GM18861 (cell line): ENCODE data around the gene RAPGEF5.

Experiments
- ATAC-seq: cut with Tn5 transposase; IDR thresholded peaks from one replicate; pipeline ENCODE4 v1.9.1; 2021; ENCODE audit not compliant: unreplicated experiment

Gene RAPGEF5

DNA sequence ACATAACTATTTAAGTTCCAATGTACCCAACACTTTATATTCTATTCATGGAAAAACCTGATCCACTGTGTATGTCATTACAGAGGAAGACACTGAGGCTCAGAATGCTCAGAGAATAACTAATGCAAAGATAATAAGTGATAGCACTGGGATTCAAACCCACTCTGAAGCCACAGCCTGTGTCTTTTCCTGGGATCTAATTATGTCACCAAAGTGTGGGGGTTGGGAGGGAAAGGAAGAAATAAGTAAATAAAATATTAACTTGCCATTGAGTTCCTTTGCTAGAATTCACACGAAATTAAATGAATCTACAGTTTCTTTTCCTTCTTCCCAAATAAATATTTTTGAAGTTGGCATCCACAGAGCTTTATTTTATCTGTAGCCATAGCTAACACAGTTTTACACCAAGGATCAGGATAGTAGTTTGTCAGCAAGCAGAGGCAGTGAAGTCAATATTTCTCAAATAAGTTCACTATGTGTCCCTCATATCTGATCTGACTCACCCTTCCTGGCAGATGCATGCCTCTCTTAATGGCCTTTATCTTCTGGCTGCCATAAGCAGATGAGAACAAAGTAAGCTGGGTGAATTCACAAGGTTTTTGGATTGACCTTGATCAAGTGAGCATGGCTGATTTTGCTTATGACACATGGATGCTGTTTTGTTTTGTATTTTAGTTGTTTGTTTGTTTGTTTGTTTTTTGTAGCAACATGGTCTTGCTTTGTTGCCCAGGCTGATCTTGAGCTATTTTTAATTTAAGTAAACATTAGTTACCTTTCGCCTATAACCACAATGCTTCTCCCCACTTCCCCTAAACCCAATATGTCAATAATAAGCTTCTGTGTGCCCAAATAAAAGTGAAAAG is 6.3 kb downstream of the RAPGEF5 start:
- ATAC-seq, result peak; percentile 37

DNA sequence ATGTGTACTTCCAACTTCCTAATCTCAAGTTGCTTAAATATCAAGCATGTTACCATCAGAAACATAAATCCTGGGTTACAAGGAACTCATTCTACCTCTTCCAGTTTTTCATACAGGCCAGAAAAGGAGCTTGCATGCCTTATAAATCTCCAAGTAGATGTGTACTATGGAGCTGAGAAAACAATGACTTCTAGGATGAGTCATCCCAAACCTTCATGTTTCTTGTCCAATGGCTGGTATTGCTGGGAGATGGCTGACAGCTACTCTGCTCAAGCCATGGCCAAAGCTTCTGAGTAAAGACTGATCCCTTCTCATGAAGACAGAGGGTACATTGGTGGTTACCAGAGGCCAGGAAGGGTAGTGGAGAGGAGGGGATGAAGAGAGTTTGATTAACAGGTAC is 8.6 kb downstream of the RAPGEF5 start:
- ATAC-seq, result no peak

DNA sequence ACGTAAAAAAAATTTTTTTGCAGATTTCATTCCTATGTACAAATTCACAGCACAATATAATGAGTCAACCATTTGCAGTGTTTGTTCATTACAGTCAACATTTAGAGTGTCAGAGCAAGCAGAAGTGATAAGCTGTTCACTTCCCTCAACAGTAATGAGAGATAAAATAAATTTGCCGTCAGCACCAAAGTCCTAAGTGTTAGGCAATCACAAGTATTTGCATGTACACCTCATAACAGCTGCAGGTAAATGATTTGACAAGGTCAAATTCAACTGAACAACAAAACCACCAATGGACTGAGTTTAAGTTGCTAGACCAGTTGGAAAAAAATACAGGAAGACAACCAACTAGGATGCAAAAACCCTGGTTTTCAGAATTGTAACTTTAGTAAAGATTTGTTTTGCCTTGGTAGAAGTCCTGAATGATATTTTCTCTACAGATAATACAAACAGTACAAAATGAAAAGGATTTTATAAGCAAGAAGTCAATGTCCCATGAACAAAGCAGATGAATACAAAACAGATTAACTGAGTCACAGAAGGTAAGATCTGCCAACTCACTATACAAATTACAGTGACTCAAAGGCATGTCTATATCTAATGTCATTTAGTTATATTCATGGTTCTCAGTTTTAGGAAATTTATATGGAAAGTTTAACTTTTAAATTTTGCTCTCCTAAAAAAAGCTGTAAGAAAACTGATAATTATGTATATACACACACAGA is 10.4 kb downstream of the RAPGEF5 start:
- peak; percentile 36 for ATAC-seq

DNA sequence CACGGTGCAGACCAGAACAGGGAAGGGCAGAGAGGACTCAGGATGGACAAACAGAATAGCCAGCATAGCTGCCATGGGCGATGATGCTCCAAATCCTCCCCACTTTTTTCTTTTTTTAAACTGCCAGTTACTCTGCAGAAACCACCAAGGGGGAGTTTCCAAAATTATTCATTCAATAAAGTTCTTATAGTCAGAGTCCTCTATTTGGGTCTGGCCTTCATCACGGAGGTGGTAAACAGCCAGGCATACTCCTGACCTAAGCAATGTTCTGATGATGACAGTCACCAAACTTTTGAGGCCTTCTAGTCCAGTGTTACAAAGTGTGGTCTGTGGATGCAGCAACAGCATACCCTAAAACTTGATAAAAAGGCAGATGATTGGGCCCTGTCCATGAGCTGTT is 12.3 kb downstream of the RAPGEF5 start:
- no peak for ATAC-seq

DNA sequence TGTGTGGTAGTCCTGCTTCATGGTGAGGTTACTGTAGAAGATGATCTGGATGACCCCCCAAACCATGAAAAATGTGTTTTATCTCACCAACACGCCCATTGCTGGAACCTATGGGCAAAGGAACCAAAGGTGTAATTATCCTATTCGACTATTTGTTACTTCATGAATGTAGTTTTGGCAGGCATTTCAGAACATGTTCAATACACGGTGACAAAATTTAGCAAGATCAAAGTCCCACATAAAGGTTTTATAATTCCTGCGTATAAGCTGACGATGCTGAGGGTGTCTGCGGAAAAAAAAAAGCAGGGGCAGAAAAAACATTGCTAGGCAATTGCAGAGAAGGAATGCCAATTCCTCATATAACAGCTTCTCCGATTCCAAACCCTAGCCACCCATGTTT is 13.3 kb downstream of the RAPGEF5 start:
- no peak for ATAC-seq

DNA sequence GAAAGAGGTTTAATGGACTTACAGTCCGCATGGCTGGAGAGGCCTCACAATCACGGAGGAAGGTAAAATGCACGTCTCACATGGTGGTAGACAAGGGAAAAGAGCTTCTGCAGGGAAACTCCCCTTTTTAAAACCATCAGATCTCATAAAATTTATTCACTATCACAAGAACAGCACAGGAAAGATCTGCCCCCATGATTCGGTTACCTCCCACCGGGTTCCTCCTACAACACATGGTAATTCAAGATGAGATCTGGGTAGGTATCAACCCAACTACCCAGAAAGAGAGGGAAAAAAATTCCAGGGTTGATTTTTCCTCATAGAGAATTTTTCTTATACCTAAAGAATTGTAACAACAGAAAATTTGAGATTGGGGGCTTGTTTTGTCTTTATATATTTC is 13.9 kb downstream of the RAPGEF5 start:
- no peak for ATAC-seq

DNA sequence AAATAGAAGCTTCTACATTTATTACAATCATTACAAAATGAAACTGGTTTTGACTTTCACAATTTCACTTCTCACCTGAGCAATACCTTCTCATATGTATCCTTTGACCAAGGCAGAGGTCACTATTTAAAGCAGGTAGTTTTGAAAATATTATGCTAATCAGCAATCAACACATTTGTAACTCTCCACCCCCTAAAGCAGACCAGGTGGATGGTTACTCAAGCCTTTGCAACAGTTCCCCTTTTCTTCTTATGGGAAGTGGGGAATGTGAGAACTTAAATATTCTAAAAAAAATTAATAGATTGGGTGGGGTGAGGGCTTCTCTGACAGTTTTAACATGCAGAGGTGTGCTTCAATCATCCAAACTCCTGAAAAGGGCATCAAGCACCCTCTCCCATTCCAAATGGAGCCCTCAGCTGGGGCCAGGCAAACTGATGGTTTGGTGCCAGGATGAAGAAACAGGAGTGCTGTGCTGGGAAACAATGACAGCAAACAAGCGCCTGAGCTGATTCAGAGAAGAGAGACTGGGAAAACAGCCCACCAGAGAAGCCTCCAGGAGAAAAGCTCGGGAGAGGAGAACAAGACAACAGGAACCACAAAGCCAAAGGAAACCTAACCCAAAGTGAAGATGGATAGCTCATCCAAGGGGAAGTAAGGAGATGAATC is 17.1 kb downstream of the RAPGEF5 start:
- ATAC-seq, result no peak

DNA sequence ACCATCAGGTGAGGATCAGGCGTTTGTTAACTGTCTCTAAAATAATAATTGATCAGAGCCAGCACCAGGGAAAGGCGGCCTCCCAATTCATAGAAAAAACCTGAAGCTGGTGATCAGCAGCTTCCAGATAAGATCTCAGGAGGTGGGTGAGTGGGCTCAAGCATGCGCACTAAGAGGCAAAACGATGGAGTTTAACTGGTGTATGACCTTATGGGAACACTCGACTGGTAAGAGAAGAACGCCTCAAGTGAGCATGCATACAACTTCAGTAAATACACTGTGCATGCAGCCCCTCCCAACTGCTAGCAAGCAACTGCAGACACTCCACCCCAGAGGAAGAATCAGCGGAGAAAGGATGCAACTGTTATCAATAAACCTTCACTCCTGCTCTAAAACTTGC is 18.1 kb downstream of the RAPGEF5 start:
- no peak for ATAC-seq

DNA sequence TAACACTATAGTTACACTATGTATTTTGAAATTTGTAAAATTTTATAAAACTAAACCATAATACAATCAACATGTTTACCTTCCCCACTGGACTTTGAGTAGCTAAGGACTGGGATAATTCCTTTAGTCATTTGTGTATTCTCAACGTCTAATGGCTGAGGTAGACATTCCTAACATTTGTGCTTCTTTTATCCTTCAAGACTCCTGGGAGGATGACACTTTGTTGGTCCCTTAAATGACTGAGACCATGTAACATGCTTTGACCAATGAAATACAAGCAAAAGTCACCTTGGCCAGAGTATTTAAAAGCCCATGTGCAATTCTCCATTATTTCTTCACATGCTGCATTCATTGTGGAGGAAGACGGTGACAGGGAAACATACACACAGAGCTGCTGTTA is 18.5 kb downstream of the RAPGEF5 start:
- ATAC-seq, result no peak

DNA sequence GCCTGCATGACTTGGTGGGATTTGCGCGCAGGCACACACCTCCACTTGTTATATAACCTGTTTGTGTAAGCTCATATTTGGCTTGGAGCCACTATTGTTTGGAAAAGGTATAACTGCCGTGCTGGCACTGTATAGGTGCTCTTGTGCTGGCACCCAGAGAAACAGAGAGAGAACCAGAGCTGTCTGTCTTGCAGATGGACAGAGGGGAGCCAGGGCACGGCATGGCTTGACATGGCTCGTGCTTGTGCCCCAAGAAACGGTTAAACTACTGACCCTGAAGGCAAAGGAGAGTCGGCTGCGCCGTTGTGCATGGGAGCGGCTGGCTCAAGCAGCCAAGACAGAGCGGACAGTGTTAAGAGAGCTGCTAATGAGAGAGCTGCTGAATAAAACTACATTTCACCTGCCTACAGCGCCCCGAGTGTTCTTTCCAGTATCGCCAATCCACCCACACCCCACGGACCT is 23.2 kb downstream of the RAPGEF5 start:
- ATAC-seq, result no peak

DNA sequence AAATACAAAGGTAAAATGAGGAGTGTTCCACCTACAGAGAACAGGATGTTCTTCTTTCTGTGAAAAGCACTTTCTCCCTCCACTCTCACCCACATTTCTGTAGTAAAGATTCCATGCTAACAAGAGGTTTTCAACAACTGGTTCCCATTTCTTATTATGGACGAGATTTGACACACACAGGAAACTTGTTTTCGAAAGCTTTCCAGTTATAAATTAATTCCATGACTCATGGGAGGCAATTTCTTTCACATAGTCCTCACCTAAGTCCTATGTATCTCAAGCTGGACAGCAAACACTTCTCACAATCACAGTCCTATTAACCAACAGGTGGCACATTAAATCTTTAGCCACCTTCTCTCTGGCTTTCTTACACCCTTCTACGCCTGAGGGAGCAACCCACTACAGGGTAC is 24.5 kb downstream of the RAPGEF5 start:
- ATAC-seq, result no peak

DNA sequence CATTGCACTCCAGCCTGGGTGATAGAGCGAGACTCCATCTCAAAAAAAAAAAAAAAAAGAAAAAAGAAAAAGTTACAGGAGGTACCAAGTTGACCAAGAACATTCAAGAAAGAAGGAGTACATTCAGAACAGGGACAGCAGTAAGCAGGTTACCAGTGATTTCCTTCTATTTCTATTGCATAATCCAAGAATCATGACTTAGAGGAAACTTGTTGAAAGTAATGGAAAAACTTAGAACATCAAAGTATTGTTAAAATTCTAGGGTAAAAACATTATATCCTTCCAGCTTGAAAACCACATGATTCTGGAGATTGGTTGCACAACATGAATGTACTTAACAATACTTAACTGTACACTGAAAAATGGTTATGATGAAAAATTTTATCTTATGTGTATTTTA is 25.2 kb downstream of the RAPGEF5 start:
- no peak for ATAC-seq

DNA sequence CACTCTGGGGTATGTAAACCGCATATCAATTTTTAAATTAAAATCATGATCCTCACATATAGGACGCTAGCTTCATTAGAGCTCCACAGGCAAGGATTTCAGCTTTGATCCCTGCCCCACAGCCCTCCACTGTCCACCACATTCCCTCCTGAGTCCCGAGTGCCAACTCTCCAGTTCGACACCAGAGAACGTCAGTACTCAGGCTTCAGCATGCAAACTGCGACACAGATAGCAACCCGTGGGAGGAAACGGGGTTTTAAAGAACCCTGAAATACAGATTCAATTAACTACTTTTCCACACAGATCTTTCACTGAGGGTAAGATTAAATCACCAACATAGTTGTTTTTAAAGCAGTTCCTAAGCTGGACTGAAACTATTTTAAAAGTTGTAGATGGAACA is 26.1 kb downstream of the RAPGEF5 start:
- ATAC-seq, result no peak

DNA sequence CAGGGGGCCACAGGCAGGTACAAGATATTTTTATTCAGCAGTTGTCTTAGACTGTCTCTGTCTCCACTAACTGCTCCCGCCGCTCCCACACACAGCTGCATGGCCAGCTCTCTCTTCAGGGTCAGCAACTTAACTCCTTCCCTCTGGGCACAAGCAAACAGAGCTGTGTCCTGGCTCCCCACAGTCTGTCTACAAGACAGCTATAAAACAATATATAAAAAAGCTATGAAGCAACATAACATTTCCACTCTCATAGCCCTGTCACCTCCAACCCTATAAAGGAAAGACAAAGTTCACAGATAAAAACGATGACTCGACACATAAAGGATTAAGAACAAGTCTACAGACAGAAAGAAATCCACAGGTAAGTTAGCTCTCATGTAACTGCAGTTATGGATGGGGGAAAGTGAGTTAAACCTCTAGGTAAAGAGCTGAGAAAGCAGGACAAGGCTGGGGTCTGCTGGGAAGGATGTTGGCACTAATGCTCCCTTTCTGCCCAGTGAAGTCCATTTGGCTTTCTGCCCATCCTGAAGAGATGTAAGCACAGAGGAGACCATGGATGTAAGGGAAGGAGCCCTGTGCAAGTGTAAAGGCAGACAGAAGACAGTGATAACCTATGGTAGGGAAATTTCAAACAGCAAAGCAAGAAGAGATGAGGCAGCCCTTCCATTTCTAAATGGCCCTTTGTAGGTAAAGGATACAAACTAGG is 27.0 kb downstream of the RAPGEF5 start:
- no peak for ATAC-seq

DNA sequence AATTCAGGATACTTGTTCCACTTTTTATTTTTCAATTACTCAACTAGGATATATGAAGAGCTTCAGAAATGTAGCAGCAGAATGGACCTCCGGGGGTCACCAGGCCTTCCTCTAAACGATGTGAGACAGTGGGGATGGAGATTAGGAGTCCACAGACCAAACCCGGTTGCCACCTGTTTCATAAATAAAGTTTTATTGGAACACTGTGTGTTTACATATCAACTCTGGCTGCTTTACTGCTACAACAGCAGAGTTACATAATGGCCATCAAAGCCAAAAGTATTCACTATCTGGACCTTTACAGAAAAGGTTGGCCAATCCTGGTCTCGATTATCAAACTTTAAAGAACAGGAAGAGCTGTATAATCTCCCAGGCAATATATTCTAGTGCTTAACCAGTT is 30.8 kb downstream of the RAPGEF5 start:
- ATAC-seq, result no peak

DNA sequence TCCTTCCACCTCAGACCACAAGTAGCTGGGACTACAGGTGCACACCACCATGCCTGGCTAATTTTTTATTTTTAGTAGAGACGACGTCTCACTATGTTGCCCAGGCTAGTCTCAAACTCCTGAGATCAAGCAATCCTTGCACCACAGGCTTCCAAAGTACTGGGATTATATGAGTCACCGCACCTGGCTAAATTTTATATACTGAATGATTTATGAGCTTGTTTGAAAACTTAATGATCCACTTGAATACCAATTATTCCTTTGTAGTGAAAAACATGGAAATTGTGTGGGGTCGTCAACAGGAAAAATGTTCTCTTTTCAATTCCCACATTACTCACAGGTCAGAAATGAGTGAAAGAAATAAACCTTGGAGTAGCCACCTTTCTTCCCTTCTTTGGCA is 31.3 kb downstream of the RAPGEF5 start:
- no peak for ATAC-seq

DNA sequence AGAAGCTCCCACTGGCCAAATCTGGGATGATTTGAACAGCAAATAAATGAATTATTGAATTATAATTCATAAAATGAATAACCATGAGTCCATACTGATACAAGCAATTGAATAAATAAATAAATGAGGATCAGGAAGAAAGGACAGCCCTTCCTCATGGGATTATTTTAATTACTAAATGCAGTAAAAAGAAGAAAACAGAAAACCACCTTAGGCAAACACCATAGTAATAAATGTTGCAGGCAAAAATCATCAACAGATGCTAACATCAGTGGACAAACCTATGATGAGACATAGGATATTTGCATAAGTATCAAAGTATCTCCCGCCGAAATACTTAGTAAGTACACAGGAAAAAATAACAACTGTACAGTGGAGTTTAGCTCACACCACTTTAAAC is 33.2 kb downstream of the RAPGEF5 start:
- no peak for ATAC-seq

DNA sequence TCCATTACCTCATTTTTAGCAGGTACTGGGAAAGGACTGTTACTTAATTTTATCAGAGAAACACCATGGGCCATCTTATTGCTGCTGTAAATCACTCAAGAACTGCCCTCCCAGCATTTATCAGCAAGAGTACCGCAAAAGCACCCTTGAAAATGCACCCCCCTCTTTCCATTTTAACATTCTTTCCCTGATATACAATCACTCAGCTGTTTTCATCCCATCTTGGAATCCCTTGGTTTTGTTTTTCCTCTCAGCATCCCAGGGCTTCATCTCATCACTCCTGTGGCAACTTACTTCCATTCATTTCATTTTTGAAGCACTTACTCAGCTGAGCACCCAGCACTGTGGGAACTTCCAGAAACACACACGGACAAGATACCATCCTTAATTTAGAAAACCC is 36.5 kb downstream of the RAPGEF5 start:
- ATAC-seq, result no peak

DNA sequence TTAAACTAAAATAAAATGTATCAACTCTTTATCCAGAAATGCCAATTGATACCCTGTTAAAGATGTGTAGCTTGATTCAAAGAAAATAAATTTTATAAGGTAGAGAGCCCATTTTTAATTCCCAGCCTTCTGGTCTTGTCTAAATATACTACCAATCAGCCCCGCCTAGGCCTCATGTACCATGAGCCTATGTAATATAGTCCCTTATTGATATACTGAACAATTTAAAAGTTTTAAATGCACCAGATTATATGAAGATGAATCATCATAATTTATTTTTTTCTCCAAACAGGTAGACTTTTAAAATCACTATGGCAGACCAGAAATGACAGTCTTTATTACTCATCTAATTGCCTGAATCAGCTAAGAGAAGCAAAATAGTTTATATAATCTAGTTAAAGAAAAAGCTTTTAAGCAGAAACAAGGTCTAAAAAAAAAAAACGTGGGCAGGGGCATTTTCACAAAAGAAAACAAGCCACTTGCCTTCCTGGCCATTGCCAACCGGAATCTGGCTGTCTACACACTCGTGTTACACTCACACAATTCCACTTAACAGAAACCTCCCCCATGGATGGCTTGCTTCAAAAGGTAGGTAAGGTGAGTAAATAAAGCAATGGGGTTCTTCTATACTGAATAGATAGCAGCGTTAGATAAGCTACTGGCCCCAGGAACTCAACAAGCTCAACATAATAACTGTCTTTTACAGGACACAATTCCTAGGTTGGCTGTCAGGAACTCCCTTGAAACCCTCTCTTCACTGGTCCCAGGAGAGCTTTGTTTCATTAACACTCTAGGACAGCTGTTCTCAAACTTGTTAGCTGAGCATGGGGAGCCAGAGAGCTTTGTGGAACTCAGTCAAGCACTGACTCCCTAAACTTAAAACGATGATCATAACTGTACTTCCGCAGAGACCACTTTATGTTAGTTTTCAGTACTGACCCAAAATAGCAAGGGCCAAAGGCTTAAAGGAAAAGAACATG is 37.2 kb downstream of the RAPGEF5 start:
- ATAC-seq, result no peak

DNA sequence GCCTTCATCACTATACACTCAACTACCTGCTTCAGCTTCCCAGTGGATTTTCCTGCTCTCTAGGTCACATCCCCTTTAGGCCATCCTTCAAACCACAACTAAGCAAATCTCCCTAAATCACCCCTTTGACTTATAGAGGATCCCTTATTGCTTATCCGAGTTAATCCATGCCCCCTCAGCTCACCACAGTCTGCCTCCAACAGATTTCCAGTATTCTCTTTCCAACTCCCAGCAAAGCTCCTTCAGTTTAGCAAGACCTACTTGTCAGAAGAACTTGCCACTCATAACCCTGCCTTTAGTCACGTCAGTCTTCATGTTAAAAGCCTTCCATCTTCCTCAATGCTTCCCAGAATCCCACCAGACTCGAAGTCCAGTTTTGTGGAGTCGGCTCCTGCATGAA is 38.6 kb downstream of the RAPGEF5 start:
- no peak for ATAC-seq
